SK-N-SH treated with all-trans-retinoic acid at 6 μM for 48 hours (cell line): ENCODE results near the gene RARRES1.

Experiments
- CSDC2 ChIP-seq: fragments of 250-450 bp; sonication (Bioruptor Pico); IDR thresholded peaks from 2 replicates; pipeline ENCODE4 v1.5.0; 2020; ENCODE audit warnings: mild to moderate bottlenecking, moderate library complexity
- TF ChIP-seq, protein P1 (sequence below): fragments of 250-450 bp; sonication (Bioruptor Pico); IDR thresholded peaks from 2 replicates; pipeline ENCODE4 v1.8.0; 2020; ENCODE audit warnings: mild to moderate bottlenecking, moderate library complexity, borderline replicate concordance

DNA sequence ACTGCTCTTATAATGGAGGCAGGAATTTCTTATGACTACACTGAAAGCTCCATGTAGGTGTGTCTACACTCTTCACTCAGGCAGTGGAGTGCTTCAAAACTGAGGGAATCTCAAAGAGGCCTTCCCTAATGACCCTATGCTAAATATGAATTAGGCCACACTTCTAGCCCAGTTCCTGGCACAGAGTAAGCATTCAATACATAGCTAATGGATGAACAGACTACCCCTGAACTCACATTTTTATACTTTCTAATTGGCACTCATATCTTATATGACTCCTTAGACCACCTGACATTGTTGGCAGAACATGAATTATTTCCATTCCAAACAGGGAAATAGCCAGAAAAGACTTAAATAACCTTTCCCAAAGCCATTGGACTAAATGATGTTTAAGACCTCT, 3.4 kb downstream of the RARRES1 start:
- no peak for TF ChIP-seq CSDC2 (CRISPR knock-in tag)
- TF ChIP-seq, protein P1, sequence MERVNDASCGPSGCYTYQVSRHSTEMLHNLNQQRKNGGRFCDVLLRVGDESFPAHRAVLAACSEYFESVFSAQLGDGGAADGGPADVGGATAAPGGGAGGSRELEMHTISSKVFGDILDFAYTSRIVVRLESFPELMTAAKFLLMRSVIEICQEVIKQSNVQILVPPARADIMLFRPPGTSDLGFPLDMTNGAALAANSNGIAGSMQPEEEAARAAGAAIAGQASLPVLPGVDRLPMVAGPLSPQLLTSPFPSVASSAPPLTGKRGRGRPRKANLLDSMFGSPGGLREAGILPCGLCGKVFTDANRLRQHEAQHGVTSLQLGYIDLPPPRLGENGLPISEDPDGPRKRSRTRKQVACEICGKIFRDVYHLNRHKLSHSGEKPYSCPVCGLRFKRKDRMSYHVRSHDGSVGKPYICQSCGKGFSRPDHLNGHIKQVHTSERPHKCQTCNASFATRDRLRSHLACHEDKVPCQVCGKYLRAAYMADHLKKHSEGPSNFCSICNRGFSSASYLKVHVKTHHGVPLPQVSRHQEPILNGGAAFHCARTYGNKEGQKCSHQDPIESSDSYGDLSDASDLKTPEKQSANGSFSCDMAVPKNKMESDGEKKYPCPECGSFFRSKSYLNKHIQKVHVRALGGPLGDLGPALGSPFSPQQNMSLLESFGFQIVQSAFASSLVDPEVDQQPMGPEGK (CRISPR knock-in tag): no peak
